ENCODE results near the gene GLE1. TPM values are rescaled to one million over a fixed set of nuclear protein-coding genes. Genes with fewer than 3 reads are reported as not detected.

Gene GLE1
- total RNA-seq (2022; extraction: Qiagen RNA extraction; ENCODE audit: low read depth) = 31.8 to 34.6 TPM (median 32.8 TPM) in 5 replicates

GRCh38 chr9:128504485-128505413 is at the start of gene GLE1:
TSS of gene GLE1 (plus strand) at chr9:128504719. CDS start at chr9:128504806, 87 bp downstream.

GRCh38 chr9:128455849-128456612 is 48.5 kb upstream of the GLE1 start, which contains the start of gene ODF2:
TSS of gene ODF2 (plus strand) at chr9:128456006. CDS start at chr9:128456092, 86 bp downstream.

GRCh38 chr9:128552153-128552743 is 47.7 kb downstream of the GLE1 start, which contains the start of gene SPTAN1:
TSS of gene SPTAN1 (plus strand) at chr9:128552587. CDS start at chr9:128566741, 14,154 bp downstream.

Other genes starting within 250 kb of the GLE1 start
- gene GOLGA2, start 228.7 kb upstream of the GLE1 start, total RNA-seq (2022; extraction: Qiagen RNA extraction; ENCODE audit: low read depth) = 46.7 to 56.1 TPM (median 50.3 TPM) in 5 replicates
- 45.4 to 49.3 TPM (median 48.8 TPM) in 5 replicates for gene SWI5, start 228.4 kb upstream of the GLE1 start, total RNA-seq (2022; extraction: Qiagen RNA extraction; ENCODE audit: low read depth)
- gene TRUB2, start 182.3 kb upstream of the GLE1 start, total RNA-seq (2022; extraction: Qiagen RNA extraction; ENCODE audit: low read depth) = 41.8 to 58.7 TPM (median 50.6 TPM) in 5 replicates
- gene COQ4, start 181.9 kb upstream of the GLE1 start, total RNA-seq (2022; extraction: Qiagen RNA extraction; ENCODE audit: low read depth) = 49.6 to 63.0 TPM (median 60.8 TPM) in 5 replicates
- gene SLC27A4, start 164.2 kb upstream of the GLE1 start, total RNA-seq (2022; extraction: Qiagen RNA extraction; ENCODE audit: low read depth) = 33.7 to 52.5 TPM (median 47.1 TPM) in 5 replicates
- 63.1 to 87.1 TPM (median 82.4 TPM) in 5 replicates for gene URM1, start 133.3 kb upstream of the GLE1 start, total RNA-seq (2022; extraction: Qiagen RNA extraction; ENCODE audit: low read depth)
- gene CERCAM, start 83.9 kb upstream of the GLE1 start, total RNA-seq (2022; extraction: Qiagen RNA extraction; ENCODE audit: low read depth) = 31.8 to 43.4 TPM (median 33.7 TPM) in 5 replicates
- 27.5 to 30.1 TPM (median 29.0 TPM) in 5 replicates for gene ODF2, start 48.7 kb upstream of the GLE1 start, total RNA-seq (2022; extraction: Qiagen RNA extraction; ENCODE audit: low read depth)
- gene SPTAN1, start 47.9 kb downstream of the GLE1 start, total RNA-seq (2022; extraction: Qiagen RNA extraction; ENCODE audit: low read depth) = 137 to 150 TPM (median 142 TPM) in 5 replicates
- 98.4 to 143 TPM (median 130 TPM) in 5 replicates for gene DYNC2I2, start 152.1 kb downstream of the GLE1 start, total RNA-seq (2022; extraction: Qiagen RNA extraction; ENCODE audit: low read depth)
- 408 to 577 TPM (median 430 TPM) in 5 replicates for gene SET, start 184.5 kb downstream of the GLE1 start, total RNA-seq (2022; extraction: Qiagen RNA extraction; ENCODE audit: low read depth)
- gene PKN3, start 197.8 kb downstream of the GLE1 start, total RNA-seq (2022; extraction: Qiagen RNA extraction; ENCODE audit: low read depth) = 11.7 to 17.4 TPM (median 14.6 TPM) in 5 replicates
- gene ZDHHC12, start 219.4 kb downstream of the GLE1 start, total RNA-seq (2022; extraction: Qiagen RNA extraction; ENCODE audit: low read depth) = 60.2 to 92.8 TPM (median 83.7 TPM) in 5 replicates